ENCODE data around the gene WDR45B.
A peak's percentile ranks its signal among the peaks of the same experiment; 100 is the strongest.

WDR45B gene

GRCh38 chr17:82599674-82600661 is 48.3 kb downstream of the WDR45B start:
- DNase-seq (ENCODE audit: low spot score), result no peak

GRCh38 chr17:82598256-82599119 is 49.8 kb downstream of the WDR45B start:
- no peak for DNase-seq (ENCODE audit: low spot score)

- no peak for DNase-seq (ENCODE audit: low spot score)
These were observed 51.2 kb downstream of the WDR45B start for GRCh38 chr17:82596837-82597672.

- DNase-seq (ENCODE audit: low spot score), result no peak
These were observed 51.9 kb downstream of the WDR45B start for GRCh38 chr17:82596296-82596695.

GRCh38 chr17:82595893-82596292 is 52.4 kb downstream of the WDR45B start:
- DNase-seq (ENCODE audit: low spot score), result no peak

GRCh38 chr17:82594571-82594970 is 53.7 kb downstream of the WDR45B start:
- no peak for DNase-seq (ENCODE audit: low spot score)

- no peak for DNase-seq (ENCODE audit: low spot score)
These were observed 54.6 kb downstream of the WDR45B start for GRCh38 chr17:82593590-82594087.

GRCh38 chr17:82592767-82593589 is 55.3 kb downstream of the WDR45B start:
- DNase-seq (ENCODE audit: low spot score), result peak; percentile 69

- no peak for DNase-seq (ENCODE audit: low spot score)
These were observed 55.9 kb downstream of the WDR45B start for GRCh38 chr17:82592289-82592766.

- DNase-seq (ENCODE audit: low spot score), result no peak
These were observed 57.2 kb downstream of the WDR45B start for GRCh38 chr17:82590881-82591539.

GRCh38 chr17:82590216-82590615 is 58.0 kb downstream of the WDR45B start:
- DNase-seq (ENCODE audit: low spot score), result no peak

- DNase-seq (ENCODE audit: low spot score), result no peak
These were observed 58.4 kb downstream of the WDR45B start for GRCh38 chr17:82589851-82590180.

- no peak for DNase-seq (ENCODE audit: low spot score)
These were observed 59.7 kb downstream of the WDR45B start for GRCh38 chr17:82588266-82589175.

- DNase-seq (ENCODE audit: low spot score), result no peak
These were observed 60.8 kb downstream of the WDR45B start for GRCh38 chr17:82587234-82588086.

GRCh38 chr17:82586576-82587233 is 61.5 kb downstream of the WDR45B start:
- no peak for DNase-seq (ENCODE audit: low spot score)

GRCh38 chr17:82585935-82586575 is 62.2 kb downstream of the WDR45B start:
- DNase-seq (ENCODE audit: low spot score), result peak; percentile 39

GRCh38 chr17:82583720-82584234 is 64.5 kb downstream of the WDR45B start:
- DNase-seq (ENCODE audit: low spot score), result no peak

Data from CD4-positive, alpha-beta T cell treated with Interleukin-6 at 100 ng/mL for 8 hours (primary cell).